Stimulated activated CD4-positive, alpha-beta T cell treated with anti-CD3 and anti-CD28 coated beads, Interleukin-15, amount 100 ng/mL, for 24 hours (primary cell): ENCODE measurements around the gene SWI5.
"Not testable (repeated sequence)": the region's sequence is repeated elsewhere in the genome, so short reads cannot be mapped to it uniquely, and the experiment has no call there.

Experiments
- DNase-seq: peaks from one replicate; pipeline ENCODE4 v3.0.0-alpha.2; 2020

The SWI5 gene

GRCh38 chr9:128279088-128280073 is 3.3 kb downstream of the SWI5 start:
- DNase-seq, result not testable (repeated sequence)

DNA sequence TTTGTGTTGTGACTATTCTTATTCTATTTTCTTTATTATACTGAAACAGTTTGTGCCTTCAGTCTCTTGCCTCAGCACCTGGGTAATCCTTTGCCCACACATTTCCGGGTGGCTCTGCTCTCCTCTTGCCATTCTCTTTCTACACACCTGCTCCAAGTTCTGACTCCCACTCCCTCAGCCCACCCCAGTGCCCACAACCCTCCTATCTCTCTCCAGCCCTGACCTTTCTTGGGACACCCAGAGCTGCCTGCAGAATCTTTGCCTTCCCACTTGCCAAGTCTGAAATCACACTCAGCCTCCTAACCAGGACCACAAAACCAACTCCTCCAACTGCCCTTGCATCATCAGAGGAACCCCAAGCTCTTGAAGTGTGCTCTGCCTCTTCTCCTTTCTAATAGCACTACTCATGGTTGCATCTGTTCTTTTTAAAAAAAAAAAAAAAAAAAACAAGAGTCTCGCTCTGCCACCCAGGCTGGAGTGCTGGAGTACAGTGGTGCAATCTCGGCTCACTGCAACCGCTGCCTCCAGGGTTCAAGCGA is 4.1 kb downstream of the SWI5 start:
- no peak for DNase-seq

DNA sequence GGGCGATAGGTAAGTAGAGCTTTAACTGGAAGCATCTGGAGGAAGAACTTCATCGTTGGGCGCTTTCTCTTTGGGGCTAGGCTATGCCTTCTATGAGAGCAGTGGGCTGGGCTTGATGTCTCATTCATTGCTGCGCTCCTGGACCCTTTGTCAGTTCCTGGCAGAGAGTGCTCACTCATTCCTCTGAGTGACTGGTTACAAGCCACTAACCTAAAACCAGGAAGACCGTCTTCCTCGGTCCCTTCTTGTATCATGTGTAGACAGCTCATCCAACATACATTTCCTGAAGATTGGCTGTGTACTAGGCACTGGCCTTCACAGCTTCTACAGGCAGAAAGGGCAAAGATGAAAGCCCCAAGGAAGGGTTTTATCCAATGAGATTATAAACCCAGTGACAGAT is 6.4 kb downstream of the SWI5 start:
- no peak for DNase-seq

DNA sequence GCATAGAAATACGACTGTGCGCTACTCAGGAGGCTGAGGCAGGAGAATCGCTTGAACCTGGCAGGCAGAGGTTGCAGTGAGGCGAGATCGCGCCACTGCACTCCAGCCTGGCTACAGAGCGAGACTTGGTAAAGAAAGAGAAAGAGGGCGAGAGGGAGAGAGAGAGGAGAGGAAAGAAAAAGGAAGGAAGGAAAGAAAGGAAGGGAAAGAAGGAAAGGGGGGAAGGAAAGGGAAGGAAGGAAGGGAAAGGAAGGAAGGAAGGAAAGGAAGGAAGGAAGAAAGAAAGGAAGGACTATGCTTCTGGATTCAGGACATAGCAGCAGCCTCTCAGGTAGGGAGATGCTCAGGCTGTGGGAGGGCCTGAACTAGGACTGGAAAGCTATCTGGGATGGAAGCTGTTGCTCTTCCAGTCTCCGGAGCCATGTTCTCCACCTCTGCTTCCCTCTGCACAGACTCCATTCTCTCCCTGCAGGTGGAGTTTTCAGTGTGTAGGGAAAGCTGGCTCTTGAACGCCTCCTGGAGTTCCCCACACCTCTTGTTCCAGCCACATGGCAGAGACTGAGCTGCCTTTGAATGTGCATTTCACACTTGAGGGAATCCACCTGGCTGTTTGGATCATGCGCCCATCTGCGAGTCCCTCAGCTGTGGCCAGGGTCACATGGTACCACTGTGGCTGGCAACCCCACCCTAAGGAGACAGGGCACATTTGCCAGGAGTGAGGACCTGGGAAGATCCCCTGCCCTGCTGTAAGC is 9.1 kb downstream of the SWI5 start:
- no peak for DNase-seq

DNA sequence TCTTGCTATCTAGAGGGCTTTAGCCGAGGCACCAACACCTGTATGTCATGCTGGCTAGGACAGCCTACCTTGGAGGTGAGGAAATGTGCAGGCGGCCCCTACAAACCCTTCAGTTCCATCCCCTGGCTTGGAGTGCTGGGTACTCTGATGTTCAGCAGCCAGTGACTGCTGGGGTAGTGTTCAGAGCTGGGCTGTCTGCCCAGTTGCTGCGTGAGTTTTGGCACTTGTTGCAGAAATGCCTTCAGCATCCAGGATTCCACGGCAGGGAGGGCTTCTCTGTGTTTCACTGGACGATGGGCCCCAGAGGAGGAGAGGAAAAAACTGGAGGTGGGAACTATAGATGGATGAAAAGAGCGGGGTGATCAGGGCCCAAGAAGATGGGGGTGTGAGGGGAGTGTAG is 10.4 kb downstream of the SWI5 start:
- no peak for DNase-seq

- DNase-seq, result no peak
Measured at GRCh38 chr9:128288273-128289004, 12.4 kb downstream of the SWI5 start.

DNA sequence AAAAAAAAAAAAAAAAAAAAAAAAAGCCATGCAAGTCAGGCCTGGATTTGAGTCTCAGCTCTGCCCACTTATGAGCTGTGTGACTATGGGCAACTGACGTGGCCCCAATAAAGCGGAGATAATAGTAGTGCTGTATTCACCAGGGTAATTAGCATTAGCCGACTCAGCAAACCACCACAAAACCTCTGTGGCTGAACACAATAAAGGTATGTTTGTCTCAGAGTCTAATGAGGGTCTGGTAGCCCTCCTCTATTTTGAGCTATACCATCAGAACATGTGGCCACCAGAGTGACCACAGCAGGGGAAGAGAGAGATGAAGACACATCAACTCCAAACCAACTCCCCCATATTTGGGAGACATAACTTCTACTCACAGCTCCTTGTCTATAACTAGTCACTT is 15.9 kb downstream of the SWI5 start:
- DNase-seq, result no peak

DNA sequence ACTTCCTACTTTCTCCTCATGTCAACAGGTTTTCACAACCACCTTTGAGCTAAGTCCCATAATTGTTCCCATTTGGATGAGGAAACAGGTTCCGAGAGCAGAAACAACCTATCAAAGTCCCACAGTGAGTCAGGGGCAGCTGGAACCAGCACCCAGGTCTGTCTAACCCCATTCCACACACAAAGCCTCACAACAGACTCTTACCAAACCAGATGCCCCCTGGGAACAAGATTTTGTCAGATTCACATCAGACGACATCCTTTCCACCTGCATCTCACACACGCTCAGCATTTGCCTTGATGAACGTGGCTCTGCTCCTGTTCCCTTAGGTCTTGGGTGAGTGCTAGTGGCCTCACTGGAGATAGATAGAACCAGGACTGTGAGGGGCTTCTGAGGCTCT is 17.0 kb downstream of the SWI5 start:
- DNase-seq, result no peak

- no peak for DNase-seq
Measured at GRCh38 chr9:128294142-128294541, 18.1 kb downstream of the SWI5 start.

GRCh38 chr9:128296340-128297220 is 20.5 kb downstream of the SWI5 start:
- no peak for DNase-seq

DNA sequence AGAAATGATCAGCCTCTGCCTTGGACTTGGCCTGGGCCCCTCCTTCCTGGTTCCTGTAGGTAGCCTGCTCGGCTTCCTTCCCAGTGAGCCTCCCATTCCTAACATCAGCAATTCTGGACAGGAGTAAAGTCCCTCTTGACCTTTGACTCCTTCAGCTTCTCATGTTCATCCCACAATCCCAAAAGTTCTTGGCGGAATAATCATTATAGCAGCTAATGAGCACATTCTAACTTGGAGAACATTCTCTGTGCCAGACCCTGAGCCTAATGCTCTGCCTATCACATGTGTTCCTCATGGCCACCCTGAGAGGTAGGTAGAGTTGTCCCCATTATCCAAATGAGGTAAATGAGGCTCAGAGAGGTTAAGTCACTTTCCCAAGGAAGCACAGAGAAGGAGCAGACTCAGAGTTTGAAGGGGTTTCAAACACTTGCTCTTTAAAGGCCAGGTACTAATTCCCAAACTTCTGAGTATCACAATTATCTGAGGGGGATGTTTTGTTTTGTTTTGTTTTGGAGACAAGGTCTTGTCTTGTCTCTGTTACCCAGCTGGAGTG is 21.2 kb downstream of the SWI5 start:
- no peak for DNase-seq

DNA sequence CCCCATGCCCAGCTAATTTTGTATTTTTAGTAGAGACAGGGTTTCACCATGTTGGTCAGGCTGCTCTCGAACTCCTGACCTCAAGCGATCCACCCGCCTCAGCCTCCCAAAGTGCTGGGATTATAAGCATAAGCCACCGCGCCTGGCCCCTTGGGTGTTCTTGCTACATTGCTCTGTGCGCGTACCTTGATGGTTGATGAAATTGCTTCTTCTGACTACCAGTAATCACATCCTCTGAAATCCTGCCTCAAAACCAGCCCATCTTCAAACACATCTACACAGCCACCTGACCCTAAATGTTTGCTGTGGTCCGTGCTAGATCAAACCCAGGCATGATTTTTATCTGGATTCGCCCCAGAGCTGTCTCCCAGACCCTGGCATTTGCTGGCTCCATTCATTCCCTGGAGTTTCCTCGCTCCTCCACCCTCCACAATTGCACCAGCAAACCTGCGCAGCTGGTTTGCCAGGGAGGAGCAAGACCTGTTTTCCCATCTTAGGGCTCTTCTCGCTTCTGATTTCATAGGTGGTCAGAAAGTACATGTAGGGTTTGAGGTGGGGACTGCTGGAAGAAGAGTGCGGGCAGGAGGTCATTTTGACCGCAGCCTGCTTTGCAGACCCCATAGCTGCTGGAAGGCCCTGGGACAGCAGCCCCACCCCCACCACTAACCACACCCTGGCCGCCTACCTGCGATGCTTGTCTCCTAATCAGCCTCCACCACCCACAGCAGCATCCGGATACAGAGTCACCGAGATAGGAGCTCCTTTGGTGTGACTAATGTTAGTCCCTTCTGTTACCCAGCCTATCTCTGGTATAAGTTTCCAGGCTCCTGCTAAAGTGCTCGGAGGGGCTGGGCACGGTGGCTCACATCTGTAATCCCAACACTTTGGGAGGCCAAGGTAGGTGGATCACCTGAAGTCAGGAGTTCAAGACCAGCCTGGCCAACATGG is 22.7 kb downstream of the SWI5 start:
- DNase-seq, result no peak

GRCh38 chr9:128304136-128304970 is 28.3 kb downstream of the SWI5 start:
- no peak for DNase-seq

DNA sequence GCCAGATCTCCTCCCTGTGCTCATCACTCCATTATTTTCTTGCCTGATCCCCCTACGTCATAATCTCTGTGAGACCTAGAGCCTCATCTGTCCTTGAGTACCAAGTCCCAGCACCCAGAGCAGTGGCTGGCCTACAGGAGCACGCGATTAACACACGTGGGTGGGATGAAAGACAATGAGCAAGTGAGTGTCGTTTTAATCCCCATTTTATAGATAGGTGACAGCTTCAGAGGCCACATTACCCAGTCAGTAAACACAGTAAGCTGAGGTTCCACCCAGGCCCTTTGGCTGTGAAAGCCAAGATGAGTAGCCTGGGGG is 28.9 kb downstream of the SWI5 start:
- DNase-seq, result no peak

DNA sequence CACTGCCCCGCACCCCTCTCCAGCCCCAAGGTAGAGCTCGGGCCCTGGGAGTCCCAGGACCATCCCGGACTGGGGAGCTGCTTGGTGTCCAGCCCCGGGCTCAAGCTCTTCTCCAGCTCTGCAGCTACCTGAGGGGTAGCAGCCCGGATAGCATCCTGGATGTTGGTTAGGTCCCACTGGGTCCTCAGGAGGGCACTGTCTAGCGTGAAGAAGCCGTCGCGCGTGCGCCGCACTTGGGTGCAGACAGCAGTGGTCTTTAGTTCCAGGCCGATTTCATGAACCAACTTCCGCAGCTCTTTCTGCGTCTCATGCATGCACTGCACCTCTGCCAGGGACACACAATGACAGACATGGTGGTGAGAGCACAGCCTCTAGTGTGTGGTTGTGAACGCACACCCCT is 33.5 kb downstream of the SWI5 start:
- no peak for DNase-seq

DNA sequence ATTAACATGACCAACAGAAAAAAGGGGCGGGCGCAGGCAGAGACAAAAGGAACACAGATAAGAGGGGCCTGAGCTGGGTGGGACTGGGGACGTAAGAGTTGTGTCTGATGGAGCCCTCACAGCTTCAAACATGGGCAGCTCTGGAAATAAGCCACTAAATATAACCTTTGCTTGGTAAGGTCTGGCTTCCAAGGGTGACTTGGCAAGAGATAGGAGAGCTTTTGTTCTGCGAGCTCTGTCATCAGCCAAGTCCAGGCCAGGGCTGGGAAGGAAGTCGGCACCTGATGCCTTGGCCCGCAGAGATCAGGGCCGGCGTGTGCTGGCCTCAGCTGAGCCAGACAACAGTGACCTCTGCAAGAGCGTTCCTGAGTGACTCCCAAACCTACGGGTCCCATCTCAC is 34.4 kb downstream of the SWI5 start:
- DNase-seq, result no peak

DNA sequence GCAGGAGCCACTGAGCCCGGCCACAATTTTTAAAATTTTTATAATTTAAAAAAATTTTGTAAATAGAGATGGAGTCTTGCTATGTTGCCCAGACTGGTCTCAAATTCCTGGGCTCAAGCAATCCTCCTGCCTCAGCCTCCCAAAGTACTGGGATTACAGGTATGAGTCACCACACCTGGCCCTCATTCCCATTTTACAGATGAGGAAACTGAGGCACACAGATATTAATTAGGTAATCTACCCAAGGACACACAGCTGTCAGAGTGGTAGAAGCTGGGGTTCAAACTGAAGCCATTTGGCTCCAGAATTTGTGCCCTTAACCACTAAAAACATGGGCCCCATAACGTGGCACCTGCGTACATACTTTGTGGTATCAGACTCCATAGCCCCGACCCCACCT is 38.6 kb downstream of the SWI5 start:
- DNase-seq, result no peak

- no peak for DNase-seq
Measured at GRCh38 chr9:128316421-128316820, 40.3 kb downstream of the SWI5 start.

GRCh38 chr9:128317629-128318028 is 41.6 kb downstream of the SWI5 start:
- no peak for DNase-seq

GRCh38 chr9:128321343-128321742 is 45.3 kb downstream of the SWI5 start:
- DNase-seq, result no peak
